NCI-H2227 treated with DMSO at 0.1 percent for 48 hours (cell line): ENCODE results near the gene MBTD1.
"Not testable (repeated sequence)": the region's sequence is repeated elsewhere in the genome, so short reads cannot be mapped to it uniquely, and the experiment has no call there.

Source experiments
- DNase-seq: peaks from one replicate; lab custom pipeline; 2025; lab: John Stamatoyannopoulos, UW

Gene MBTD1

GRCh38 chr17:51259564-51260236 is at the start of gene MBTD1:
TSS of gene MBTD1 (minus strand) at chr17:51260049. CDS start at chr17:51225161, 34,888 bp downstream.
- peak; percentile 98 for DNase-seq

GRCh38 chr17:51305182-51305581 is 45.3 kb upstream of the MBTD1 start:
- DNase-seq, result no peak

GRCh38 chr17:51299859-51300258 is 40.0 kb upstream of the MBTD1 start:
- no peak for DNase-seq

GRCh38 chr17:51298508-51299371 is 38.9 kb upstream of the MBTD1 start:
- peak; percentile 65 for DNase-seq

DNA sequence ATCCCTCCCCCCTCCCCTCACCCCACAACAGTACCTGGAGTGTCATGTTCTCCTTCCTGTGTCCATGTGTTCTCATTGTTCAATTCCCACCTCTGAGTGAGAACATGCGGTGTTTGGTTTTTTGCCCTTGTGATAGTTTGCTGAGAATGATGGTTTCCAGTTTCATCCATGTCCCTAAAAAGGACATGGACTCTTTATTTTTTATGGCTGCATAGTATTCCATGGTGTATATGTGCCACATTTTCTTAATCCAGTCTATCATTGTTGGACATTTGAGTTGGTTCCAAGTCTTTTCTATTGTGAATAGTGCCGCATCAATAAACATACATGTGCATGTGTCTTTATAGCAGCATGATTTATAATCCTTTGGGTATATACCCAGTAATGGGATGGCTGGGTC is 34.5 kb upstream of the MBTD1 start:
- DNase-seq, result not testable (repeated sequence)

GRCh38 chr17:51289696-51290111 is 29.9 kb upstream of the MBTD1 start:
- no peak for DNase-seq

DNA sequence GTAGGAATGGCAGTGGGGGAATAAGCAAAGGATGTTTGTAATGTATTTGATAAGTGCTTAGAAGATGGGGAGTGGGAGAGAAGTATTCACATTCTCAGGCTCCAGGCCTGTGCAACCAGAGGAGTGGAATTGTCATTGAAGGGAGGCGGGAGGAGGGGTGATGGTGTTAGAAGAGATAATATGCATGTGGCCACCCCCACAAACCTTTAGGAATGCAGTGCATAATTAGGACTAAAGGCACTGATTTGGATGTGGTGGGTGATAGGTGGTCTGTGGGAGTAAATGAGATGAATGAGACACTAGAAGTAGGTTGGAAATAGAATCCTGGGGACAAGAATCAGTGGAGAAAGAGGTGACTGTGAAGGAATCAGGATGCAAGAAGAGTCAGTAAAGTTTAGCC is 27.6 kb upstream of the MBTD1 start:
- DNase-seq, result no peak

- no peak for DNase-seq
Measured at GRCh38 chr17:51279183-51279582, 19.3 kb upstream of the MBTD1 start.

- no peak for DNase-seq
Measured at GRCh38 chr17:51275381-51275780, 15.5 kb upstream of the MBTD1 start.

GRCh38 chr17:51272812-51273211 is 13.0 kb upstream of the MBTD1 start:
- no peak for DNase-seq

DNA sequence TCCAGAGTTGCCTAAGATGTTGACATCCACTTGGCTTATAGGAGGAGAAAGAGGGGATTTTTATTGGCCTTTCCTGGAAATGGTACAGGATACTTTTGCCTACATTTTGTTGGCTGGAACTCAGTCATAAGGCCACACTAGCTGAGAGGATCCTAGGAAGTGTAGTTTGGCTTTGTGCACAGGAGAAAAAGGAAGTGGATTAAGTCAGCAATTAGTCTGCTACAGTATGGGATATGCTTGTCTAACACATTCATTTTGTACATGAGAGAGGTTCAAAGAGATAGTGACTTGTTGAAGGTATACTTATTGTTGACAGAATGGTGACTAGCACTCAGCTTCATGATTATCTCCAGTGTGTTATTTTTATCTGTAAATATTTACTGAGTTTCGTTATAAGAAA is 10.8 kb upstream of the MBTD1 start:
- DNase-seq, result no peak

- no peak for DNase-seq
Measured at GRCh38 chr17:51269991-51270390, 10.1 kb upstream of the MBTD1 start.

DNA sequence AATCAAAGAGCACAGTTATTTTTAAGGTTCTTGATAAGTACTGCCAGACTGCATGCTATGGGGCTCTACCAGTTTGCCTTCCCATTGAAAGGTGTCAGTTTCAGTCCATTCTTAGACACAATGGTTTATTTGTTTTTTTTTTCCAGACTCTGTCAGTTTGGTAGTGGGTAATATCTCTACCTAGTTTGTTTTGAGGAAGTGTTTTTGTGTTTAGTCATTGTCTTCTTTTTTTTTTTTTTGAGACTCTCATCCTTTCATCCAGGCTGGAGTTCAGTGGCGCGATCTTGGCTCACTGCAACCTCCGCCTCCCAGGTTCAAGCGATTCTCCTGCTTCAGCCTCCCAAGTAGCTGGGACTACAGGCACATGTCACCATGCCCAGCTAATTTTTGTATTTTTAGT is 4.6 kb upstream of the MBTD1 start:
- not testable (repeated sequence) for DNase-seq

- DNase-seq, result no peak
Measured at GRCh38 chr17:51263006-51263405, 3.2 kb upstream of the MBTD1 start.

DNA sequence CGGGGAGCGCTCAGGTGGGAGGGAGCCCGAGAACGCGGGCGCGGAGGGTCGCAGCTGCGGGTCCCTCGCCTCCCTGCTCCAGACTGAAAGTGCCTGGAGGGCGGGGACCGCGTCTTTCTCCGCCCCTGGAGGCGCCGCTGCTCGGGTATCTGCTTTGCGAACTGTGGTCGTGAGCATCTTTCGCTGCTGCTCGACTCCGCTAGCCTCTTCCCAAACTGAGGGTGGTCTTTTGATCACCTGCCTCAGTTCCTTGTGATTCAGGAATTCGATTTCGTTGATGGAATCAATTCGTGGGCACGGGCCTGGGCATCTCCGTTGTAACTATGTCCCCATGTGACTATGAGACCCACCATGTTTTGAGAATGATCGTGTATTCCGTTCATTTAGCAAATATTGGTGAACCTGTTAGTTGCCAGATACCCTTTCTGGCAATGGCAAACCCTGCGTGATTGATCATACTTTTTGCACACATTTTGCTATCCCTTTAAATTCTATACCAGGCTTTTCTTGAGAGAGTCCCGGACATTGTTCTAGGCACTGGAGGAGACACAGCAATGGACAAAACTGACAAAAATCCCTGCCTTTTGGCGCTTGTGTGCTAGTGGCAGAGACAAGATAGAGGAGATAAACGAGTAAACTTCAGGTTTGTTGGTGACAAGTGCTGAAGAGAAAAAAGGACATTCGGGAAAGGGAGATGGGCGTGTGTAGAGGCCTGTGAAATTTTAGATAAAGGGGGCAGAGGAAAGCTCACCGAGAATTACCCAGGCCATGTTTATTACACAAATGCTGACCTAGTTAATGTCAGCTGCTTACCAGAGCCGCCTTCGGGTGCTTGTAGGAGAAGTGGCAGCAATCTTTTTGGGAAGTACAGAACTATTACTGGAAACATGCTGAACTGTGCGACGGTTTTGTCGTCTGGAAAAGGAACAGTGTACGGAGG is 1.4 kb upstream of the MBTD1 start:
- DNase-seq, result peak; percentile 78

GRCh38 chr17:51260237-51261023 is 581 bp upstream of the MBTD1 start, which contains the start of gene UTP18:
TSS of gene UTP18 (plus strand) at chr17:51260546. CDS start at chr17:51260585, 39 bp downstream.
- DNase-seq, result peak; percentile 98

DNA sequence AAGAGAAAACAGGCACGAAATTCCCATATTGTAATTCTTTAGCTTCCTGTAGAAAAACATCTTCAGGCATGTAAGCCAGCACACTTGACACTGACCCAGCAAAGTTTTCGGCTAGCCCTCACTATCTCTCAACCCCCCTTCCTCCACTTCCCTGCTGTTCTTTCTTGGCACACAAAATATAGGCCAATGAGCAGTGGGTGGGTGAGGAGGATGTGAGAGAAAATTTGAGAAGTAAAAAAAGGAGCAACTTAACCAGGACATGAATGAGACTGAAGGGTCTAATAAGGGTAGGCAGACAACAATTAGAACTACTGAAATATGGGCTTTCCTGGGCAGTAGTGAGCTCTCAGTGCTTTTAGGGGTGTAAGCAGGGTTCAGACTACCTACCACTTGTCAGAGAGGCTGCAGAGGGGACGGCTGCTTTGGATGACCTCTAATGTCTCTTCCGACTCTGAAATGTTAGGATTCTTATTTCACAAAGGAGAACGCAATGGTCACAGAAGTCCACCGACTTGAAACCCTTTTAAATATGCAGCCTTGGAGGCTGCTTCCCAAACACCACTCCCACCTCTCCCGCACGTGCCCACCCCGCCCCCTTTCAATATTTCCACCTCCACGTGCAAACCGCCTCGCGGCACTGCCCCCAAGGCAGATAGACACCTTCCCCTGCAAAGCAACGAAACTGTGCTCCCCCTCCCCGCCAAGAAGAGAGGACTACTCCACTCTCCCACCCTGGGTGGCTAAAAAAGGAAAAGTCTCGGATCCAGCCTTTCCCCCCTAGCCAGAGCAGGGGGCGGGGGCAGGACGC is 889 bp downstream of the MBTD1 start:
- no peak for DNase-seq

DNA sequence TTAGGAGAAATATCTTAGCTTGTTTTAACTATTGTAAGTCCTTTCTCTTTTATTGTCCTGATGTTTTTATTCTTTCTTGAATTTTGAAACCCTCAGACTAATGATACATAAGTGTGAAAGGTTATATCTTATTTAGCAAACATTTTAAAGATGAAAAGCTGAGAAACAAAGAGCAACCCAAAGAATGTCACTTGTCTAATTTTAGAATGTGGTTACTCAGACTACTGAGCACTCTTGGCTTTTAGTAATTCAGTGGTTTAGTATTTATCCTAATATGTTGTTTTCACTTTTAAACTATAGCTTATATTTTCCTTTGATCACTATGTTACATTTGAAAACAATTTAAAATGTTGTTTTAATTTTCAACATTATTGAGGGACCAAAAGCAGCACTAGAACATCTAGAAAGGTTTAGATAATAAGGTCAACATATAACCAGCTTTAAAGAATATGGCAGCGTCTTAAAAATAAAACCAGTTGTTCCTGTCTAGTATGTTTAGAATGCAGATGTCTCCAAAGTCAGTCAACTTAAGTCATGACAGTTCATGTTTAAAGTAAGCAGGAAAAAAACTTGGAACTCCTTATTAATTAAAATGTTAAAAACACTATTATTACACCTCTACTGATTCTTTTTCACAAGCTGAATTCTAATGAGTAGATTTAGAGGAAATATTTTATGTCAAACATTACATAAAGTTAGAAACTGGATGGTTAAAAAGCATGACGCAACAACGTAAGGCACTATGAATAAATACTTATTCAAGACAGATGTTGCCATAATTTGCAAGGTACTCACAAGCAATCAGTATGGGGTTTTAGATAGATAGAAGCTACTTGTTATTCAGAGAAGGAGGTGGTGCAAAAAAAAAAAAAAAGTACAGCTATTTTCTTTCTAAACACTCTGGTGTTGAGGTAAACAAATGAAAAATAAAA is 2.4 kb downstream of the MBTD1 start:
- no peak for DNase-seq

DNA sequence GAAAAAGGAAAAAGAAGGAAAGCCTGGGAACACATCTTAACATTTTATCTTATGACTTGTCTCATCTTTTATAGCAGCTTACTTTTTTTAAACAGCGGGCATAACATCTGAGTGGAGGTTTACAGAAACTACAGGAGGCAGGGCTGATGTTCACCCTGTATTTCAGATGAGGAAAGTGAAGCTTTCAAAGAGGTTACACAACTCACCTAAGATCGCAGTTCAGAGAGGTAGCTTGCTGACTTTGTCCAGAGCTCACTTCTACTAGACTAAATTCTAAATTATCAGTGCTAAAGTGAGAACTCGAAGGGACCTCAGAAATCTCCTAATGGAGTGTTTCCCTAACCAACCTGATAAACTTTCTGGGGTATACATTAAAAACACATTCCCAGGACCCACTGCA is 3.7 kb downstream of the MBTD1 start:
- no peak for DNase-seq
